Fibroblast of gingiva (primary cell): Measurements from ENCODE around the gene RUSF1.
"Not testable (repeated sequence)": the region's sequence is repeated elsewhere in the genome, so short reads cannot be mapped to it uniquely, and the experiment has no call there.

ENCODE experiments used
- DNase-seq: peaks from one replicate; pipeline ENCODE4 v3.0.0-alpha.2; 2011; ENCODE audit warnings: low read depth

Gene RUSF1

GRCh38 chr16:31507929-31508705 lies at the start of gene RUSF1:
Gene RUSF1 (minus strand): TSS chr16:31508391. CDS start chr16:31508373, 18 bp downstream.
- peak; percentile 89 for DNase-seq

- no peak for DNase-seq
Measured at GRCh38 chr16:31542763-31543162, 34.6 kb upstream of the RUSF1 start.

GRCh38 chr16:31539762-31540161 lies 31.6 kb upstream of the RUSF1 start:
- not testable (repeated sequence) for DNase-seq

GRCh38 chr16:31538243-31538598 lies 30.0 kb upstream of the RUSF1 start:
- not testable (repeated sequence) for DNase-seq

GRCh38 chr16:31537362-31538242 lies 29.4 kb upstream of the RUSF1 start:
- DNase-seq, result no peak

- DNase-seq, result no peak
Measured at GRCh38 chr16:31536804-31537361, 28.7 kb upstream of the RUSF1 start.

GRCh38 chr16:31535737-31536136 lies 27.5 kb upstream of the RUSF1 start:
- no peak for DNase-seq

GRCh38 chr16:31532896-31533295 lies 24.7 kb upstream of the RUSF1 start:
- DNase-seq, result no peak

- DNase-seq, result no peak
Measured at GRCh38 chr16:31532120-31532519, 23.9 kb upstream of the RUSF1 start.

GRCh38 chr16:31531096-31531495 lies 22.9 kb upstream of the RUSF1 start:
- no peak for DNase-seq

- DNase-seq, result no peak
Measured at GRCh38 chr16:31530405-31530804, 22.2 kb upstream of the RUSF1 start.

- no peak for DNase-seq
Measured at GRCh38 chr16:31529937-31530312, 21.7 kb upstream of the RUSF1 start.

- no peak for DNase-seq
Measured at GRCh38 chr16:31529108-31529936, 21.1 kb upstream of the RUSF1 start.

GRCh38 chr16:31528523-31529107 lies 20.4 kb upstream of the RUSF1 start:
- no peak for DNase-seq

- DNase-seq, result no peak
Measured at GRCh38 chr16:31527734-31528274, 19.6 kb upstream of the RUSF1 start, which contains the start of gene AHSP. Gene AHSP (plus strand): TSS chr16:31527900. CDS start chr16:31528140, 240 bp downstream.

GRCh38 chr16:31525113-31525512 lies 16.9 kb upstream of the RUSF1 start:
- DNase-seq, result no peak

- not testable (repeated sequence) for DNase-seq
Measured at GRCh38 chr16:31523768-31524167, 15.6 kb upstream of the RUSF1 start.

- no peak for DNase-seq
Measured at GRCh38 chr16:31522071-31522470, 13.9 kb upstream of the RUSF1 start.

GRCh38 chr16:31521368-31521767 lies 13.2 kb upstream of the RUSF1 start:
- no peak for DNase-seq

- DNase-seq, result no peak
Measured at GRCh38 chr16:31519759-31520431, 11.7 kb upstream of the RUSF1 start.
